ENCODE results near the gene DENND5B.

Gene DENND5B

DNA sequence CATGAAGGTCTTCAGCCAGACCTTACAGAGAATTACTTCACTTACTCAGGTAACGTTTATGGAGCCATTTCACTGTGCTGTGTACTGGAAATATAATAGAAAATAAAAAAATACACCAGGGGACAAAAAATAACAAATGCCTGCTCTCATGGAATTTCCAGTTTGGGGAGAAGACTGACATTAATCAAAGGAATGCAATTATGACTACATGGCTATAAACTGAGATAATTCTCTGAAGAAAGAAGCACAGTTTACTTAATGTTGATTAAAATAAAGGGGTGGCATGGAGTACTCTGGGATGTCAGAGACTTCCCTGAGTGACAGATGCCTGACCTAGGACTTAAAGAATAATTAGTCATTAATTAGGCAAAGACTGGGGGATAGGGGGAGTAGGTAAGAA is 59.0 kb downstream of the DENND5B start:
- Mint-ChIP-seq H3K4me3 (no peak overlapping the region), H3K36me3 (ENCODE audit: low read depth) (peaks cover 21% of the 10 kb centered on the region), H3K27ac (peak overlapping the region in 2 of 3 experiments; percentile 1 to 3), H3K27me3 (ENCODE audit: low read depth) (no peaks in the 10 kb centered on the region), H3K4me1 (peaks cover 26% of the 10 kb centered on the region), H3K9me3 (no peaks in the 10 kb centered on the region)
- TF ChIP-seq, protein P1, sequence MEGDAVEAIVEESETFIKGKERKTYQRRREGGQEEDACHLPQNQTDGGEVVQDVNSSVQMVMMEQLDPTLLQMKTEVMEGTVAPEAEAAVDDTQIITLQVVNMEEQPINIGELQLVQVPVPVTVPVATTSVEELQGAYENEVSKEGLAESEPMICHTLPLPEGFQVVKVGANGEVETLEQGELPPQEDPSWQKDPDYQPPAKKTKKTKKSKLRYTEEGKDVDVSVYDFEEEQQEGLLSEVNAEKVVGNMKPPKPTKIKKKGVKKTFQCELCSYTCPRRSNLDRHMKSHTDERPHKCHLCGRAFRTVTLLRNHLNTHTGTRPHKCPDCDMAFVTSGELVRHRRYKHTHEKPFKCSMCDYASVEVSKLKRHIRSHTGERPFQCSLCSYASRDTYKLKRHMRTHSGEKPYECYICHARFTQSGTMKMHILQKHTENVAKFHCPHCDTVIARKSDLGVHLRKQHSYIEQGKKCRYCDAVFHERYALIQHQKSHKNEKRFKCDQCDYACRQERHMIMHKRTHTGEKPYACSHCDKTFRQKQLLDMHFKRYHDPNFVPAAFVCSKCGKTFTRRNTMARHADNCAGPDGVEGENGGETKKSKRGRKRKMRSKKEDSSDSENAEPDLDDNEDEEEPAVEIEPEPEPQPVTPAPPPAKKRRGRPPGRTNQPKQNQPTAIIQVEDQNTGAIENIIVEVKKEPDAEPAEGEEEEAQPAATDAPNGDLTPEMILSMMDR (IDR thresholded peaks at IDR 0.05; ENCODE audit: unreplicated experiment in 3 of 3): no peak

DNA sequence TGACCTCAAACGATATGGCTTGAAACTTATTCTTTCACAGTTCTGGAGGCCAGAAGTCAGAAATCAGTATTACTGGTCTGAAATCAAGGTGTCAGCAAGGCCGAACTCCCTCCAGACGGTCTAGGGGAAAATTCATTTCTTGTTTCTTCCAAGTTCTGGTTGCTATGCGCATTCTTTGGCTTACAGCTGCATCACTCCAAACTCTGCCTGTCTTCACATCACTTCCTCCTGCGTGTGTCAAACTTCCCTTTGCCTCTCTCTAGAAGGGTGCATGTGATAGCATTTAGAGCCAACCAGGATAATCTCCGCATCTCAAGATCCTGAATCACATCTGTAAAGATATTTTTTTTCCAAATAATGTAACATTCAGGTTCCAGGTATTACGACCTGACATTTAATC is 62.8 kb downstream of the DENND5B start:
- H3K27me3 Mint-ChIP-seq (ENCODE audit: low read depth): no peaks in the 10 kb centered on the region
- TF ChIP-seq, protein P1 (IDR thresholded peaks at IDR 0.05; ENCODE audit: unreplicated experiment in 3 of 3): no peak
- H3K9me3 Mint-ChIP-seq: no peaks in the 10 kb centered on the region
- no peaks in the 10 kb centered on the region for H3K36me3 Mint-ChIP-seq (ENCODE audit: low read depth)
- peaks cover 33% of the 10 kb centered on the region for H3K4me1 Mint-ChIP-seq
- H3K27ac Mint-ChIP-seq: no peak overlapping the region
- no peak overlapping the region for H3K4me3 Mint-ChIP-seq

DNA sequence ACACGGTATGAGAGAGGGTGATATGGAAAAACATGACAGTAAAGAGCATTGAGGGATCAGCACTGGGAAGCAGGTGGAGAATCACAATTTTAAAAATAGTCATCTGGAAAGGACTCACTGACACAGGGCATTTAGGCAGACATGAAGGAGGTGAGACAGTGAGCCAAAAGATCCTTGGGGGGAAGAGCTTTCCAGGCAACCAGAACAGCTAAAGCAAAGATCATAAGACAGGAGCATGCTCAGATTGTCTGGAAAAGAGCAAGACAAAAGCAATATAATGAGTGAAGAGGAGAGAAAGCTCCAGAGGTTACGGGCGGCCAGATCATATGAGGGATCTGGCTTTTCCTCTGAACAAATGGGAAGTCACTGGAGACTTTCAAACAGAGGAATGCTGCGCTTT is 63.9 kb downstream of the DENND5B start:
- peaks cover 33% of the 10 kb centered on the region for H3K4me1 Mint-ChIP-seq
- H3K4me3 Mint-ChIP-seq: no peak overlapping the region
- TF ChIP-seq, protein P1 (IDR thresholded peaks at IDR 0.05; ENCODE audit: unreplicated experiment in 3 of 3): no peak
- no peaks in the 10 kb centered on the region for H3K9me3 Mint-ChIP-seq
- no peaks in the 10 kb centered on the region for H3K27me3 Mint-ChIP-seq (ENCODE audit: low read depth)
- H3K27ac Mint-ChIP-seq: peak overlapping the region in 2 of 3 experiments; percentile 16 to 28
- no peaks in the 10 kb centered on the region for H3K36me3 Mint-ChIP-seq (ENCODE audit: low read depth)

DNA sequence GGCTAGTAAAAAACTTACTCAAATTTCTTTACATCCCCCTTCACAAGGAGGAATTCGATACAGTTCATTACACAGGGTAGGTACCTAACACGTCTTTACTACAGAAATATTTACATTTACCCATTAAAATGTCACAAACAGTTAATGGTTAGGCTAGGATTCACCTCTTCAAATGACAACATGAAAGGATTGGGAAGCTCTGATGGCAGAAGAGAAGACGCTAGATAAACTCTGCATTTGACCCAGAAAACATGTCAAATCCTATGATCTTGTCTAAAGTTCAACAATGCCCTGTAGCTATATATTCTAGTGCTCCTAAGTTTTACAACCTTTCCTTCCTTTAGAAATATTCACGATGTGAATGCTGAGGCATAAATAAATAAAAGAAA is 64.8 kb downstream of the DENND5B start:
- Mint-ChIP-seq H3K4me1 (peaks cover 42% of the 10 kb centered on the region), H3K4me3 (no peak overlapping the region), H3K27me3 (ENCODE audit: low read depth) (no peaks in the 10 kb centered on the region), H3K9me3 (no peaks in the 10 kb centered on the region), H3K36me3 (ENCODE audit: low read depth) (no peaks in the 10 kb centered on the region), H3K27ac (peak overlapping the region in 2 of 3 experiments; percentile 16 to 19)
- TF ChIP-seq, protein P1 (IDR thresholded peaks at IDR 0.05; ENCODE audit: unreplicated experiment in 3 of 3): no peak

DNA sequence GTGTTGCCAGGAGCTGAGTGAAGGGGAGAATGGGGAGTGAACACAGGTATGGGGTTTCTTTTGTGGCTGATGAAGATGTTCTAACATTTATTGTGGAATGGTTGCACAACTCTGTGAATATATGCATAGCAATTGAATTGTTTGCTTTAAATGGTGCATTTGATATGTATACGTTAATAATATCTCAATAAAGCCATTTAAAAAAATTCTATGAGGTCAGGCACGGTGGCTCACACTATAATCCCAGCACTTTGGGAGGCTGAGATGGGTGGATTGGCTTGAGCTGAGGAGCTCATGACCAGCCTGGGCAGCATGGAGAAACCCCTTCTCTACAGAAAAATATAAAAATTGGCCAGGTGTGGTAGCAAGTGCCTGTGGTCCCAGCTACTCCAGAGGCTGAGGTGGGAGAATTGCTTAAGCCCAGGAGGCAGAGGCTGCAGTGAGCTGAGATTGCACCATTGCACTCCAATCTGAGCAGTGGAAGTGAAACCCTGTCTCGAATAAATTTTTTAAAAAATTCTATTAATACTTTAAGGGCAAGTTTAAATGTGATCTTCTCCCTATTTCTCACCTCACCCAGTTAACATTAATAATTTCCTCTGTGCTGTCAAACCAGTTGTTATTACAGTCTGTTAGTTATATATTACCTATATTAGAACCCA is 65.3 kb downstream of the DENND5B start:
- Mint-ChIP-seq H3K4me3 (no peak overlapping the region), H3K27me3 (ENCODE audit: low read depth) (no peaks in the 10 kb centered on the region), H3K27ac (peak overlapping the region in 1 of 3 experiments; percentile 19), H3K4me1 (peaks cover 42% of the 10 kb centered on the region), H3K36me3 (ENCODE audit: low read depth) (no peaks in the 10 kb centered on the region), H3K9me3 (no peaks in the 10 kb centered on the region)
- TF ChIP-seq, protein P1 (IDR thresholded peaks at IDR 0.05; ENCODE audit: unreplicated experiment in 3 of 3): no peak
